Hematopoietic multipotent progenitor cell (in vitro differentiated cells): ENCODE measurements around the gene CHRND. TPM values are rescaled to one million over a fixed set of nuclear protein-coding genes. Genes with fewer than 3 reads are reported as not detected.
"Not testable (repeated sequence)": the region's sequence is repeated elsewhere in the genome, so short reads cannot be mapped to it uniquely, and the experiment has no call there.

Source experiments
- DNase-seq, 3 donors: peaks; one replicate each; pipeline ENCODE4 v3.0.0-alpha.2; 2011 to 2015; ENCODE audit warnings: low read depth in 2 of 3, low spot score in 2 of 3
- total RNA-seq: library from RNA; depleted of rRNA; stranded (reverse); fragments of >200 nt; gene quantifications from one replicate; pipeline ENCODE4 v1.2.3, GENCODE V29; 2012

The CHRND gene
- total RNA-seq, 1 donor = not detected

DNA sequence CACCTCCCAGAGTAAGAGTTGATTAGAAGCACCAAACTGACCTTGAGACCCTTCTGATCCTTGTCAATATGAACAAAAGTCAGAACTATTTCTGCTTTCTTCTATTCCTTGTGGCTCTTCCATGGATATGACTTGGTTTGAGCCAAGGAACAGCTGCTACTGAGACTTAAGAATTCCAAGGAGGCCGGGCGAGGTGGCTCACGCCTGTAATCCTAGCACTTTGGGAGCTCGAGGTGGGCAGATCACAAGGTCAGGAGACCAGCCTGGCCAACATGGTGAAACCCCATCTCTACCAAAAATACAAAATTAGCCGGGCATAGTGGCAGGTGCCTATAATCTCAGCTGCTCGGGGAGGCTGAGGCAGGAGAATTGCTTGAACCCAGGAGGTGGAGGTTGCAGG lies 44.5 kb downstream of the CHRND start:
- DNase-seq = not testable (repeated sequence)

DNA sequence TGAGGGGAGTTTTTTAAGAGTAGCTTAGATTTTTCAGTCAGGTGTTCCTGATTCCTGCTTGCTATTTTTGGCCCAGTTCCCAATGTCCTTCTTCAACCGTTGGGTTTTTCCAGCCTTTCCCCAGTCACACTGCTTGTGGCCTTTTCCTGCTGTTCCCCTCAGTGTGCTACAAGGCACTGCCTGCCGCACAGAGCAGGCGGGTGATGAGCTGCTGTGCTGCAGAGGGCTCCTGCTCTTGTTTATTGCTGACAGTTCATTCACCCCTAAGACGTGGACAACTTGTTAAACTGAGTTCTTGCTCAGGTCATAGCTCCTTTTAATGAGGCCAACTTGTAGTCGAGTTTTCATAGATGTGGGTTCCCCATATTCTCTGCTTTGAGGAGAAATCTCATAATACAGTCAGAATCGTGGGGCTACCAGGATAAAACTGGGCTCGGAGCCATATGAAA lies 45.1 kb downstream of the CHRND start:
- no peak for DNase-seq

DNA sequence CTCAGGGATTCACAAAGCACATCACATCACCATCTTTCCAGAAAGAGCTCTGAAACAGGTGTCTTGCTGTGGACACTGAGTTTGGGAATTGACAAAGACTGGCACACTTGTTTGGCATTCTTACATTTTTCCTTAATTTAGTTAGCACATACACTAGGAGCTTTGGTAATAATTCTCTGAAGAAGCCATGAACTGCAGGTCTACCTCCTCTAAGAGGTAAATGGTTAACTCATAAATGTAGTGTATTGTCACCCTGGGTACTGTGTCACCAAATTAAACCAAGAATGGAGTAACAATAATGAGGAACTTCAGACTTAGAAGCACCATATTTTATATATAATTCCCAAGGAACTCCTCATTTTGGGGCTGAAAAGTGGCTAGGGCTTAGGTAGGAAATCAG lies 47.1 kb downstream of the CHRND start:
- no peak for DNase-seq

DNA sequence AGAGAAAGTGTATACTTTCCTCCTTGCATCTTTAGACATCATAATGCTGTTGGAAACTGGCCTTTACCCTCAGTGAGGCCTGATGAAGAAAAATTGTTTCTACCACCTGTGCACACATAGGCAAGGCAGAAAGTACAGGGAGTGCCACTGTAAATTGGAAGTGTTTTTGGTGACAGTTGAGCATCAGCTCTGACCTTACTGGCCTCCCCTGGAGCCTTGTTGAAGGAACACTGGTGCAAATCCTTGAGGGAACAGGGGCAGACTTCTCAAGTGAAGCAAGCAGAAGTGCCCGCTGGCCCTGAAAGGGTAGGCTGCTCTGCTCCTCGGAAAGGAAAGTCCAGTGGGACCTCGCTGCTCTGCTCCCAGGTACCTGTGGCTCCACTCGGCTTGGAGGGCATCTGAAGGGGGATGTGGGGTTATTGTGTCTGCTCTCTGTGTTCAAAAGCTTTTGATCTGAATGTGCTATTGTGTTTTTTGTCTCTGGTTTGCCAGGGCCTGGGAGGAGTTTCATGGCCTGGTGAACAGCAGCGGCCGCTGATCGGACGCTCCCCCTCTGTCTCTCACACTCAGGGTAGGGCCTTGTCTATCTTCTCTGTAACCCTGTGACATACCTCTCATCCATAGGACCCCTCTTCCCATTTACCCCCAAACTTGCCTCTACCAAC lies 47.9 kb downstream of the CHRND start:
- no peak for DNase-seq

DNA sequence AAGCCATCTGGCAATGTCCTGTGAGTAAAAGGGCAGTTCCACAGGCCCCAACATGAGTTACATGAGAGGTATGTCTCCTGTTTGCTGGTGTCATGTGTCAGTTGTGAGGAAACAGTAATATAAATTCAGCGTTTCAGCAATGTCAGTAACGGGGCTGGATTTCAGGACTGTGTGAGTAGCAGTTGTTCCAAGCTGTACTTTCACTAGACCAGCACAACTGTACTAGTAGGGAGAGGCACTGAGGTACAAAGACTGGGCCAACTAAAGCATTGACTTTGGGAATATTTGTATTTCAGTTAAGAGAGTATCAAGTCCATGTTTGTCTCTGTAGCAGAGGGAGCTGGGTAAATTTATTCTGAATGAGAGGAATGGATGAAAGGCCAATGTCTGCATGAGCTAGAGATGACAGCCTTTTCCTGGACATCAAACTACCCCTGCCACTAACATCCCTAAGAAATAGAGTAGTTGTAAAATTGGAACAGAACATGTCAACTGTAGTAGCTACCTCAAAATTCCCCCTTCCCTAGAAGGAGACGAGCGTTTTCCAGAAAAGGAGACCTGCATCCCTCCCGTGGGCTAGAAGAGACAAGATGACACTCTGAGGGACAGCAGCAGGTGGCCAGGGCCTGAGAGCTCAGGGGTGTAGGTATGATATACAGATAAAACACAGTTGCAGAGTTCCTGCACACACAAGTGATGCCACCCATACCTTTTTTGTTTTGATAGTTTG lies 48.9 kb downstream of the CHRND start:
- DNase-seq = no peak

DNA sequence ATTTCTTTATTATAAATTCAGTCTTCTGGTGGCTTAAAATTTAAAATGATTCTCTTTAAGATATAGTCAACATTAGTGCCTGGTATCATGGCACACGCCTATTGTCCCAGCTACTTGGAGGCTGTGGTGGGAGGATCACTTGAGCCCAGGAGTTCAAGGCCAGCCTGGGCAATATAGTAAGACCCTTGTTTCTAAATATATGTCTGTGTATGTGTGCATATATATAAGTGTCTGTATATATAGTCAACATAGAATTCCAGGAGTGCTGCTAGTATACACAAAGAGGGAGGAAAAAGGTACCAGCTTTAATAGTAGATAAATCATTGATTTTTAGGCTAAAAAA lies 49.4 kb downstream of the CHRND start:
- no peak for DNase-seq

DNA sequence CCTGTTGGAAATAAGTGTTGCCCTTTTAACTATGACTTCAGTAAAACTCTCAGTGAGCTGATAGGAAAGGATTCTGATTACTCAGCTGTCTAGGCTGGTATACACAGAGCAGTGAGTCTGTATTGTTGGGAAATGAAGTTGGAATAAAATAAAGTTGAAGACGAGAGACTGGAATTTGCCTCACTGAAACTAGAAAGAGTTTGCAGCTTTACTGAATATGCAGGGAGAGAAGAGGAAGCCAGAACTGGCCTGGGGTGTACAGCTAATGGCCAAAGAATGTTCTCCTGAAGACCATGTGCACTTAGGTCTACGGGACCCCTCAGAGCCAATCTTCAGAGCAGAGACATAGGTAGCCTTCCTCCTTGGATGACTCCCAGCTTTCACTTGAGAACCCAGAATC lies 51.0 kb downstream of the CHRND start:
- no peak for DNase-seq

DNA sequence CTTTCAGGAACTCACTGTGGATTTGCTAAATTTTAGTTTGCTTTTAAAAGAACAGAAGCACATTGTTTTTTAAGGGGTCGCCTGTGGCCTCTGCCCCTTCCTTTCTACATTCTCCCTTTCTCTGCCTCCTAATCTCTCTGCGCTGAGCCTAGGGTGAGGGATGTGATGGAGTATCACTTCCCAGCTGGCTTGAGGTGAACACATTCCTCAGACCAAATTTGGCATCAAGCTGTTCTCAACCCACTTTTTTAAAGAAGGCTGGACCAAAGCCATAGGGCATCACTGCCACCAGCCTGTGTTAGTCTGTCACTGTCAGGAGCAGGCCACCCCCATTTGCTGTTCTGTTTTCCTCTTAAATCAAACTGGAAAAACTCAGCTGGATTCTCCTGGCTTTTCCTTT lies 51.9 kb downstream of the CHRND start:
- no peak for DNase-seq

DNA sequence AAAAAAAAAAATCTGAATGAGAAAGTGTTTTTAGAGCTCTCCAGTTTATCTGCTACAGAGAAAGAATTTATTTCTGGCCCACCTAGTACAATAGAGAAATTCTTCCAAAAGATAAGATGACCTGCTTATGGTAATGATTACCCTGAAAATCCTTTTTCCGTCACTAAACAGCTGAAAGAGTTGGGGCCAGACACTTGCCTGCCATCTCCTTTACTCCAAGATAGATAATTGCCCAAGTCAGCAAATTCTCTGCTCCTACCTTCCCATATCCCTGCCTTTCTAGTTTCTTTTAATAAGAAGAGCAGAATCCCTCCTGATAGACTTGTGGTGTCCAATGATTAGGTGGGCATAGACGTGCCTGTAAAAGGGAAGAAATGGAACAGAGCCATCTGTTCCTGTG lies 52.7 kb downstream of the CHRND start:
- DNase-seq = no peak

DNA sequence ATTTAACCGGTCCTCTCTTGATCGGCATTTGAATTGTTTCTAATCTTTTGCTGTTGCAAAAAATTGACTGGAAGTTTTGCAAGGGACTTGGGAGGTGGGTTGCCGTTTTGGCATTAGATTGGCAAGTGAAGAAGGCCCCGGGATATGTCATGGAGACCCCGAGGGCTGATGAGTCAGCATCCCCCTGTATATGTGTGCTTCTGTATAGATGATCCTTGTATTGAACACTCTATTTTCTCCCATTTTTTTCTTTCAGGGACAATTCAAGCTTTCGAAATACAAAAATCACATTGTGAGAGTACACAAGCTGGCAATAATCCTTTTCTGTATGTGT lies 54.7 kb downstream of the CHRND start:
- DNase-seq = no peak

DNA sequence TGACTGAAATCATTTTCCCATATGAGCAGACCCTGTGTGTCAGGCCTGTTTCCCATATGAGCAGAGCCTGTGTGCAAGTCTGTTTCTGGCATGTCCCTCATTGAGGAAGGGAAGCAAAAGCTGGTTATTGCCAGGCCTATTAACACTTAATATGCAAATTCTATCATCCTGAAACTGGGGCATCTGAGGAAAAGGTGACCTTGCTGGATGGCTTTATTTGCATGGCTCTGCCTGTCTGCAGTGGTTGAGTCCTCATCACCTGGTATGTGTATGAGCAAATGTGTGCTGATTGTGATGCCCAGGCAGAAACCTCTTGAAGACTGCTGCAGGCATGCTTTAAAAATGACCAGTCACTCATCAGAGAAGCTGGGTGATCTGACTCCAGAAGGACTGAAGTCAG lies 55.8 kb downstream of the CHRND start:
- no peak for DNase-seq

DNA sequence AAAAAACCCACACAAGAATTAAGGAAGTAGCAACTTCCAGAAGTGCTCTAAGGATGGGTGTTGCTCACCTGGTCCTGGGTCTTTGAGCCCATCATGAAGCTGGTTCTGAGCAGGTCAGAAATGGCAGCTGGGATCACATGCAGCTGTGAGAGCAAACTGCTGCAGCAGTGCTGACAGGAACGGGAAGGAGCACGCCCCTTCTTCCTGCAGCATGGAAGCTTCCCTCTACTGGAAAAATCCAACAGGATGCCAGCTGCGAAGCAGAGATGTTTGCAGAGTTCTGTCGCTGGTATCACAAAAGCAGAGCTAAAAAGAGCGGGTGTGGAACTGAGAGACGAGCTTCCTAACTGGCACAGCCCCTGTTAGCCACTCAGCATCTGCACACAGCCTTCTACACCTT lies 58.3 kb downstream of the CHRND start:
- DNase-seq = no peak

Other genes starting within 250 kb of the CHRND start
- gene ALPP, start 147.4 kb upstream of the CHRND start, total RNA-seq = 0.27 TPM
- under 0.01 TPM for gene ALPG, start 119.3 kb upstream of the CHRND start, total RNA-seq
- not detected for gene ALPI, start 70.0 kb upstream of the CHRND start, total RNA-seq
- gene ECEL1, start 38.3 kb upstream of the CHRND start, total RNA-seq = 0.27 TPM
- not detected for gene PRSS56, start 5.8 kb upstream of the CHRND start, total RNA-seq
- gene CHRNG, start 13.5 kb downstream of the CHRND start, total RNA-seq = not detected
- 7.3 TPM for gene TIGD1, start 24.4 kb downstream of the CHRND start, total RNA-seq
- gene EIF4E2, start 24.5 kb downstream of the CHRND start, total RNA-seq = 24.2 TPM
- gene EFHD1, start 107.4 kb downstream of the CHRND start, total RNA-seq = not detected
- gene GIGYF2, start 171.2 kb downstream of the CHRND start, total RNA-seq = 60.6 TPM